HG02840 (cell line): ENCODE results near the gene RAD51B.

ENCODE experiments used
- ATAC-seq: cut with Tn5 transposase; IDR thresholded peaks from one replicate; pipeline ENCODE4 v1.9.1; 2021; ENCODE audit warnings: mild to moderate bottlenecking, moderate library complexity, moderate number of reproducible peaks; ENCODE audit not compliant: unreplicated experiment, low FRiP score

Gene RAD51B

GRCh38 chr14:68239988-68240771 is 420.6 kb downstream of the RAD51B start:
- ATAC-seq = no peak

DNA sequence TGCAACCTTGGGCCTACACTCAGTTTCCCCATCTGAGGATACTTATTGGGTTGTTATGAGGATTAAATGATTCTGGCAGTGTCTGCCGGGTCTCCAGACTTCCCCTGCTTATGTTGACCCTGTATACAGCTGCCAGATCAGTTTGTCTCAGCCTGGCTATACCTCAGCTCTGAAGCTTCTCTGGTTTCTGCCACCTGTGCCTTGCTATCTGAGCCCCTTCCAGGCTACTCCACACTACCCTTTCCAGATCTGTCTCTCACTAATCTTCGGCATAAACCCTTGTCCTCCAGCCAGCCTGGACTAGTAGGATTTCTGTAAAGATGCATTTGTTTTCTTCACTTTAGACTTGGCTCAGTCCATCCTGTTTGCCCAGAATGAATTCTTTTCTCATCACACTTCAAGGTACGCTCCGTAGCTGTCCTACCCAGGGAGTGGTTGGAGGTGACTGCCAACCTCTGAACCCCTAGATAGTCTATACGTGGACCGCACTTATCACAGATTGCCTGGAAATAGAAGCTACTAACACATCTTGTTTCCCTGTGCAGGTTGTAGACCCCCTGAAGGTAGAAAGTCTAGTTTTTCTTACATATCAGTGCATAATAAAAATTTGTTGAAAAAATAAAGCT is 422.4 kb downstream of the RAD51B start:
- no peak for ATAC-seq

- ATAC-seq = no peak
These were observed 424.0 kb downstream of the RAD51B start for GRCh38 chr14:68243450-68244010.

- no peak for ATAC-seq
These were observed 424.8 kb downstream of the RAD51B start for GRCh38 chr14:68244262-68244980.

GRCh38 chr14:68245146-68246073 is 425.8 kb downstream of the RAD51B start:
- no peak for ATAC-seq

DNA sequence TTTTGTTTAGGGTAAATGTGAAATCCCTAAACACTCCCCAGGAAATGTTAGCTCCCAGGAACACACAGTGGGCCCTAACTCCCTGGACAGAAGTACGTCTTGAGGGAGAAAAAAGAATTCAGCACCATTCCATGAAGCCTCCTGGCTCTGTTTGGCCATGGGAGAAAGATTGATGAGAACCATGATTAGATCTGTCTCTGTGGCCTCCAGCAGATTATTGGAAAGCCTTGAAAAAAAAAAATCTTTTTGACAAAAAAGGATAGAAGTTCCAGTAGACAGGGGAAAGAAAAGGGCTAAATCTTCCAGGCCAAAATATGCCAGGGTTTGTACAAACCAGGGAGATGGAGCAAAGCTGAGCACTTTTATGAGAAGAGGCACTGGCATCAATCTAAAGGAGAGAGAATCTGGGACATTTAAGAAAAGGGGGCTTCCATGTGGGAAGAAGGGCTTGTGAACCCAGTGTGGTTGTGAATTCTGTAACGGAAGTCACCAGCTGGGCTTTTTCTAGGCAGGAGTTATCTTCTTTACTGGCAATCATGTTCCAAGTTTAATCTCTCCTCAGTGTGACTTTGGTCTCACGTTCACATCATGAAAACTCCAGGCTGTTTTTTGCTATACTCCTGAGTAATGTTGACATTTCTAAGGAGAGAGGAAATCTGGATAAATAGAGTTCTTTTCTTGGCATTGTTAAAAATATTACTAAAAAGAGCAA is 426.7 kb downstream of the RAD51B start:
- no peak for ATAC-seq

DNA sequence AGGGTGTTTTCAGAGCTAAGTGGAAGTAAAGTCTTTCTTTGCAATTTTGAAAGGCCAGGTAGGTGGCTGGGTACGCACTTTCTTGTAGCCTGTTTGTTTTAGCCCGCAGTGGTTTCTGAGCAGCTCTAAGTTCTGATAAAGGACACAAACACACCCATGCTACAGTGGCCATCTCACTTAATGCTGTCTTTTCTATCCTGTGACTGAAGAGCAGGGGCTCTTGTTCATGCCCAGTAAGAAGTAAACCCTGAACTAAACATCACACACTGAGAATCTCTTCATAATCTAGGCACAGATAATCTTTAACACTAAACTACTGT is 427.2 kb downstream of the RAD51B start:
- no peak for ATAC-seq

DNA sequence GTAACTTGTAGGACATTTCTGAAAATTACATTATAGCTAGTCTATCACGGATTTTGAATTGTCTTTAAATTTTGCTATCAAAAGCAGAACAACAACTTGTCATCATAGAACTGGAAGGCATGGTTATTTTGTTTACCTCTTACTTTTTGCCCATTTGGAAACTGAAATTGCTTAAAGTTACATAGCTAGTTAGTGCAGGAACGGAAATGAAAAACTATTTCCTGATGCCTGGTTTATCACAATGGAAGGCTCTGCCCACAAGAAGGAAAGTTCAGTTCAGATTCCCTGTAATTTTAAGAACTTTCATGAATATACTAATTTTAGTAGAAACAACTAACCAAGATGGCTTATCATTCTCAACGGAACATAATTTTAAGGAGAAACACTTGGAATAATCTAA is 427.7 kb downstream of the RAD51B start:
- no peak for ATAC-seq

- no peak for ATAC-seq
These were observed 428.2 kb downstream of the RAD51B start for GRCh38 chr14:68247676-68248268.

DNA sequence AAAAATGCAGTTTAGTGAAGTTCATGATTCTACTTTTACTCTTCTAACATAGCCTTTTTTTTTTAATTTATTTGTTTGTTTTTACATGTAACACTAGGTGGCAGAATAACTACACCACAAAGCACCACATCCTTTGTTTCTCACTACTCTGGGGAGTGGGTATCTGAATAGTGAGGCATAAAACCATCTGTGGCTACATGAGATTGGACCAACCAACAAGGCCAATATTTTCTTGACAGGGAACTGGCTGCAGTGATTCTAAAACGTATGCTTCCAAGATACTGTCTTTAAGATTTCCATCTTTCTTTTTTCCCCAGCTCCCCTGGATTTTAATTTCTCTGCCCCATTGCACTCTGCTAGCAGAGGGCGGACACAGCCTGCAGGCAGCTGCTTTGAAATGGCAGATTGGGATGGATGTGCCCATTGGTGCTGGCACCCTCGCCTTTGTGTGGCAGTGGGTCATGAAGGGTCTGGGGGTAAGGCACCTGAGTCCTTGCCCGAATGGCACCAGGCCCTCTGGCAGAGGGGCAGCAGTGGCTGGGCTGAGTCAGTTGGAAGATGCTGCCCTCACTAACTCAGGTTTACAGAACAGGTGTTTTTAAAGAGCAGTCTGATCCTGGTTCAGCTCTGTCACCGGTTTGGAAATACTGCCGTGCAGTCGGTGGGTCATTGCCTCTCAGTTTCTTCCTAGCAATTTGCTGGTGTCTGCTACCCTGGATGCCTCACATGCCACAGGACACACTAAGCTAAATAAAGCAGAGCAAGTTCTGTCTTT is 429.1 kb downstream of the RAD51B start:
- no peak for ATAC-seq

GRCh38 chr14:68249661-68250451 is 430.3 kb downstream of the RAD51B start:
- ATAC-seq = no peak

- no peak for ATAC-seq
These were observed 431.6 kb downstream of the RAD51B start for GRCh38 chr14:68250927-68251768.

DNA sequence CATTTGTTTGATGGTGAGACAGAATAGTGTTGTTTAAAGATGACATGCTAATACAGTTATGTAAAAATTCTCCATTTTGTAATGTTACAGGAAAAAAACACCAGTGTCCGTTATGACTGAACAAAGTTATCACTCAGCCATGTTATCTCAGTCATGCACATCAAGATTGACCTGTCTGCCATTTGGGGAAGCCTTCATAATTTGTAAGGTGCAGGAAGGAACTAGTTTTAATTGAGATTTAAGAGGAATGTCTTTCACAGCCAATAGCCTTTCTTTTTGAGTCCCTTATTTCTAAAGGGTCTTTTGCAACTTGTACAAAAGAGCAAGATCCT is 432.2 kb downstream of the RAD51B start:
- ATAC-seq = no peak

DNA sequence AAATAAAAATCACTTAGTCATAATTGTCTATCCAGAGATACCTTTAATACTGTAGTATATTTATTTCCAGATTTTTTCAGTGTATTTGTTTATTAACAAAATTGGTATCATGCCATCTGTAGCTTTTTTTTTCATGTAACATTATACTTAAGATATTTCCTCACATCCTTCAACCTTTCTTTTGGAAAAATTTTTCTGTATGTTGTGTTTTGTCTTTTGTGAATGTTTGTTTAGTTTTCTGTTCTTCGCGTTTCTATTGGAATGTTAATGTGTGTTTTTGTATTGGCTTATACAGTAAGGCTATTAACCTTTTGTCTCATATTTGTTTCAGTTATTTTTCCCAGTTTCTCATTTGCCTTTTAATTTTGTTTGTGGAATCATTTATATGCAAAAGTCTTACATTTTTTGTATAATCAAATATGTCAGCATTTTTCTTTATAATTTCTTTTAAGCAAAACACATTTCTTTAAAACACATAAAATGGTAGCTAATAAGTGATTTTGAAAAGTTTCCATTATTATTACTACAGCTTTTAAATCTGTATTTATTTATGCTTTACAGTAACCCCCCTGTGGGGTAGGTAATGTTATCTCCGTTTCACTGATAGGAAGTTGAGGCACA is 433.7 kb downstream of the RAD51B start:
- ATAC-seq = no peak

DNA sequence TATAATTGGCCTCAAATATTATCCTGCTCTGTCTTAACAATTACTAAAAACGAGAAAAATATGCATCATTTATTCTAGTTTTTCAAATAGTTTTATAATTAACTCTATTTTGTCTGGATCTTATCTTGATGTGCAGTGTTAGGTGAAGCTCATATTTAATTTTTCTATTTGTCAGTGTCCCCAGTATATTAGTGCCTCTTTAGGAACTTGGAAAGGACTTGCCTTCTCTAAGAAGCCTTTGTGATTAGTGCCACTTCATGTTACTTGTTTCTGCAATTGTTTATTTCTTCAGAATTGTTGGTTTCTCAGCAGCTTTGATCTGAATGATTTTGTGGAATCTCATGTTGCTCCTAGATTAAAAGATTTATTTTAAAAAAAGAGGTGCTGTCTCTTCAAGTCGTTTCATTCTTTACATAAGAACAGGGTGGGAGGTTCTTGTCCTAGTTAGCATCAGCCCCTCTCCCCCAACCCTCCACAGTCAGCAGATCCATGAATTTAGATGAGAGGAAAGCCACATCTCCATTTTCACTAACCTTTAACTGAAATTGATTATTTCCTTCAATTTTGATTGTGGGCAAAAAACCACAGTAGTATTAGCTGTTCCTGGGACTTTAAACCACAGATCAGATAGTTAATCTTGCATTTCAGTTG is 434.4 kb downstream of the RAD51B start:
- ATAC-seq = no peak
